Smooth muscle cell (in vitro differentiated cells): Measurements from ENCODE around the gene DNAAF2. TPM values are rescaled to one million over a fixed set of nuclear protein-coding genes. Genes with fewer than 3 reads are reported as not detected.

Experiments used
- DNase-seq: peaks from one replicate; lab custom pipeline; 2025; ENCODE audit not compliant: unreplicated experiment; lab: John Stamatoyannopoulos, UW
- H2AFZ ChIP-seq: fragments of 200-600 bp; sonication (generic); 2 replicates; pipeline ENCODE4 v1.6.0; 2016; ENCODE audit warnings: antibody characterized with exemption, low read depth, mild to moderate bottlenecking
- H3F3A ChIP-seq: fragments of 200-600 bp; sonication (generic); 2 replicates; pipeline ENCODE4 v1.6.0; 2017; ENCODE audit warnings: antibody characterized with exemption, low read depth
- H3K27ac ChIP-seq: fragments of 200-600 bp; sonication (generic); 2 replicates; pipeline ENCODE4 v1.5.1; 2016; ENCODE audit warnings: low read depth, mild to moderate bottlenecking
- H3K27me3 ChIP-seq: fragments of 200-600 bp; sonication (generic); 2 replicates; pipeline ENCODE4 v1.6.1; 2016; ENCODE audit warnings: low read depth, mild to moderate bottlenecking
- H3K36me3 ChIP-seq: fragments of 200-600 bp; sonication (generic); 2 replicates; pipeline ENCODE4 v1.5.1; 2016; ENCODE audit warnings: low read depth
- H3K4me1 ChIP-seq: fragments of 200-600 bp; sonication (generic); 2 replicates; pipeline ENCODE4 v1.5.1; 2016; ENCODE audit warnings: low read depth
- H3K4me2 ChIP-seq: fragments of 200-600 bp; sonication (generic); 2 replicates; pipeline ENCODE4 v1.6.0; 2016; ENCODE audit warnings: mild to moderate bottlenecking
- H3K4me3 ChIP-seq: fragments of 200-600 bp; sonication (generic); 2 replicates; pipeline ENCODE4 v1.5.1; 2016; ENCODE audit warnings: mild to moderate bottlenecking
- H3K79me2 ChIP-seq: fragments of 200-600 bp; sonication (generic); 2 replicates; pipeline ENCODE4 v1.6.0; 2016; ENCODE audit warnings: low read depth, mild to moderate bottlenecking
- H3K9ac ChIP-seq: fragments of 200-600 bp; sonication (generic); 2 replicates; pipeline ENCODE4 v1.6.0; 2016; ENCODE audit warnings: low read depth
- H3K9me3 ChIP-seq: fragments of 200-600 bp; sonication (generic); replicated peaks from 2 replicates; pipeline ENCODE4 v1.5.1; 2016; ENCODE audit warnings: low read depth
- H4K20me1 ChIP-seq: fragments of 200-600 bp; sonication (generic); 2 replicates; pipeline ENCODE4 v1.6.0; 2016; ENCODE audit warnings: low read depth
- CTCF ChIP-seq: fragments of 200-600 bp; sonication (generic); IDR thresholded peaks from 2 replicates; pipeline ENCODE4 v1.5.1; 2017; ENCODE audit warnings: borderline replicate concordance, mild to moderate bottlenecking, antibody characterized with exemption; ENCODE audit not compliant: insufficient read depth, poor library complexity, severe bottlenecking
- WGBS: methylation state at CpG from one replicate; pipeline ENCODE4 v1.1.7; 2016; ENCODE audit warnings: low lambda C conversion rate; 5-methylcytosine and 5-hydroxymethylcytosine counted together
- polyA plus RNA-seq: library from polyadenylated mRNA; unstranded; fragments of >200 nt; fragmentation: Nextera tagmentation; extraction: Ambion mirVana; gene quantifications from 2 replicates; pipeline ENCODE4 v1.2.1, GENCODE V29; 2016
- total RNA-seq: library from RNA; depleted of rRNA; stranded (reverse); fragments of >200 nt; gene quantifications from 2 replicates; pipeline ENCODE4 v1.2.3, GENCODE V29; 2014

DNAAF2 gene
- total and polyA plus RNA-seq, 2 experiments from 2014 or later: 11.3 to 14.0 TPM

GRCh38 chr14:49654511-49654910 lies 19.5 kb upstream of the DNAAF2 start:
- H3K27me3 ChIP-seq: no peaks in the 10 kb centered on the region
- no peaks in the 10 kb centered on the region for H3F3A ChIP-seq
- H3K4me1 ChIP-seq: no peaks in the 10 kb centered on the region
- H4K20me1 ChIP-seq: no peaks in the 10 kb centered on the region
- H3K9me3 ChIP-seq: no peaks in the 10 kb centered on the region
- WGBS: 97% methylated on average over 3 of the region's 3 CpGs
- no peak overlapping the region for H2AFZ ChIP-seq
- no peak overlapping the region for H3K9ac ChIP-seq
- no peak for TF ChIP-seq CTCF
- H3K4me3 ChIP-seq: no peak overlapping the region
- no peaks in the 10 kb centered on the region for H3K79me2 ChIP-seq
- H3K36me3 ChIP-seq: no peaks in the 10 kb centered on the region
- H3K4me2 ChIP-seq: no peak overlapping the region
- DNase-seq: no peak
- H3K27ac ChIP-seq: no peak overlapping the region

GRCh38 chr14:49653508-49653907 lies 18.5 kb upstream of the DNAAF2 start:
- H3K27ac ChIP-seq: no peak overlapping the region
- H3K79me2 ChIP-seq: no peaks in the 10 kb centered on the region
- no peak for TF ChIP-seq CTCF
- H3K4me2 ChIP-seq: no peak overlapping the region
- H3K36me3 ChIP-seq: no peaks in the 10 kb centered on the region
- H2AFZ ChIP-seq: no peak overlapping the region
- DNase-seq: no peak
- H4K20me1 ChIP-seq: no peaks in the 10 kb centered on the region
- WGBS: over 99% methylated on average over 6 of the region's 6 CpGs
- no peaks in the 10 kb centered on the region for H3K9me3 ChIP-seq
- no peak overlapping the region for H3K9ac ChIP-seq
- no peaks in the 10 kb centered on the region for H3F3A ChIP-seq
- H3K4me1 ChIP-seq: no peaks in the 10 kb centered on the region
- H3K27me3 ChIP-seq: no peaks in the 10 kb centered on the region
- no peak overlapping the region for H3K4me3 ChIP-seq

GRCh38 chr14:49642163-49642562 lies 7.1 kb upstream of the DNAAF2 start:
- Histone ChIP-seq H3K36me3 (no peaks in the 10 kb centered on the region), H3K27ac (no peak overlapping the region), H3K4me3 (no peak overlapping the region), H4K20me1 (no peaks in the 10 kb centered on the region), H3K4me2 (no peak overlapping the region), H3K9ac (no peak overlapping the region), H3F3A (no peaks in the 10 kb centered on the region), H3K9me3 (no peaks in the 10 kb centered on the region), H3K4me1 (no peaks in the 10 kb centered on the region), H3K79me2 (peaks cover 46% of the 10 kb centered on the region), H3K27me3 (no peaks in the 10 kb centered on the region), H2AFZ (no peak overlapping the region)
- no peak for DNase-seq
- TF ChIP-seq CTCF: no peak

GRCh38 chr14:49641697-49642129 lies 6.7 kb upstream of the DNAAF2 start:
- H3K9me3 ChIP-seq: no peaks in the 10 kb centered on the region
- no peak overlapping the region for H3K27ac ChIP-seq
- no peaks in the 10 kb centered on the region for H3K4me1 ChIP-seq
- peaks cover under 1% of the 10 kb centered on the region for H4K20me1 ChIP-seq
- no peak for TF ChIP-seq CTCF
- no peak overlapping the region for H3K9ac ChIP-seq
- H2AFZ ChIP-seq: no peak overlapping the region
- WGBS: 52% methylated on average over 8 of the region's 8 CpGs
- no peak overlapping the region for H3K4me3 ChIP-seq
- no peaks in the 10 kb centered on the region for H3F3A ChIP-seq
- H3K36me3 ChIP-seq: no peaks in the 10 kb centered on the region
- DNase-seq: no peak
- no peaks in the 10 kb centered on the region for H3K27me3 ChIP-seq
- H3K79me2 ChIP-seq: peaks cover 47% of the 10 kb centered on the region
- no peak overlapping the region for H3K4me2 ChIP-seq
